ENCODE measurements around the gene COL5A1. TPM values are rescaled to one million over a fixed set of nuclear protein-coding genes. Genes with fewer than 3 reads are reported as not detected.
A peak's percentile ranks its signal among the peaks of the same experiment; 100 is the strongest.

The COL5A1 gene
- total RNA-seq, 1 experiment from 2014 or later: 9.5 TPM

- H3K4ac ChIP-seq (ENCODE audit: low read depth, low read length): no peak overlapping the region
- H3K4me3 Mint-ChIP-seq: no peak overlapping the region; a peak in 1 of 5 replicates
- WGBS (ENCODE audit: extremely low coverage, insufficient read length, low lambda C conversion rate): no CpG with 5 or more reads among the region's 17 CpGs
- H3K79me2 ChIP-seq (ENCODE audit: insufficient read depth, low read length): no peaks in the 10 kb centered on the region
- H3K56ac ChIP-seq (ENCODE audit: insufficient read length, low read depth, low read length): no peak overlapping the region
- no peak overlapping the region for H3T11ph ChIP-seq (ENCODE audit: low read length)
- H3K27me3 ChIP-seq (ENCODE audit: insufficient read depth, low read length): no peaks in the 10 kb centered on the region
- H3K4me1 ChIP-seq (ENCODE audit: insufficient read depth, low read length): no peaks in the 10 kb centered on the region
- no peak overlapping the region for H3K14ac ChIP-seq (ENCODE audit: insufficient read depth, low read length)
- peaks cover 2 to 21% (median 10%) of the 10 kb centered on the region in 3 experiments for H3K36me3 Mint-ChIP-seq (ENCODE audit: insufficient read depth in 1 of 3, low read depth in 3 of 3)
- no peak overlapping the region for H3K18ac ChIP-seq (ENCODE audit: insufficient read length, low read depth, low read length)
- peak overlapping the region in 1 of 3 experiments; percentile 62; a peak in 1 of 7 replicates for H3K27ac Mint-ChIP-seq
- no peak overlapping the region for H2BK12ac ChIP-seq (ENCODE audit: insufficient read length, low read depth, low read length)
- H3K23ac ChIP-seq (ENCODE audit: insufficient read length, low read depth, low read length): no peak overlapping the region
- no peak overlapping the region for H4K8ac ChIP-seq (replicated peaks; ENCODE audit: insufficient read length, low read depth, low read length)
- no peak overlapping the region for H2AK5ac ChIP-seq (ENCODE audit: insufficient read length, low read length)
- TF ChIP-seq CTCF (conservative IDR thresholded peaks at IDR 0.05): no peak
- no peaks in the 10 kb centered on the region for H3K23me2 ChIP-seq (ENCODE audit: insufficient read length, low read depth, low read length, poor library complexity, severe bottlenecking)
- H2AFZ ChIP-seq (ENCODE audit: low read length): no peak overlapping the region
- H3K27me3 Mint-ChIP-seq (ENCODE audit: low read depth): no peaks in the 10 kb centered on the region; the same call in none of the 2 replicates
- no peak overlapping the region for H2BK120ac ChIP-seq (ENCODE audit: low read depth, low read length, poor library complexity, severe bottlenecking)
- H3K9ac ChIP-seq (ENCODE audit: extremely low read depth, insufficient read length, low read length): no peak overlapping the region
- H3K4me1 Mint-ChIP-seq: peaks cover 9 to 12% of the 10 kb centered on the region in 2 experiments; a peak in 3 of 4 replicates
- no peak overlapping the region for H2BK15ac ChIP-seq (ENCODE audit: low read depth, low read length)
- H3K79me1 ChIP-seq (ENCODE audit: insufficient read depth, low read depth, low read length, poor library complexity, severe bottlenecking): no peaks in the 10 kb centered on the region
- no peak overlapping the region for H2BK20ac ChIP-seq (ENCODE audit: low read depth, low read length, poor library complexity, severe bottlenecking)
- H3K9me3 Mint-ChIP-seq: peaks cover 7 to 17% of the 10 kb centered on the region in 2 experiments; a peak in 4 of 5 replicates
- H3K9me3 ChIP-seq (ENCODE audit: control insufficient read depth, low read depth, low read length): peaks cover 4% of the 10 kb centered on the region
- no peak overlapping the region for H4K5ac ChIP-seq (ENCODE audit: insufficient read length, low read depth, low read length)
- no peak overlapping the region for H2BK5ac ChIP-seq (ENCODE audit: insufficient read length, low read length)
- H4K91ac ChIP-seq (ENCODE audit: insufficient read length, low read depth, low read length): no peak overlapping the region
- no peaks in the 10 kb centered on the region for H4K20me1 ChIP-seq (ENCODE audit: control insufficient read depth, insufficient read depth, insufficient read length)
- no peak overlapping the region for H3K27ac ChIP-seq (ENCODE audit: insufficient read length, low read depth, low read length)
- DNase-seq: no peak
- H3K4me2 ChIP-seq (ENCODE audit: insufficient read depth, insufficient read length, low read length): no peak overlapping the region
Measured at GRCh38 chr9:134662143-134662876, 20.7 kb downstream of the COL5A1 start.
